Fibroblast of skin of right biceps (primary cell): ENCODE results near the gene PTPRN2.
A peak's percentile ranks its signal among the peaks of the same experiment; 100 is the strongest.
"Not testable (repeated sequence)": the region's sequence is repeated elsewhere in the genome, so short reads cannot be mapped to it uniquely, and the experiment has no call there.

ENCODE experiments used
- DNase-seq: peaks from one replicate; pipeline ENCODE4 v3.0.0-alpha.2; 2013

Gene PTPRN2

GRCh38 chr7:158587162-158588084, at the start of gene PTPRN2:
PTPRN2 (minus strand) TSS chr7:158587823.
- peak; percentile 57 for DNase-seq

DNA sequence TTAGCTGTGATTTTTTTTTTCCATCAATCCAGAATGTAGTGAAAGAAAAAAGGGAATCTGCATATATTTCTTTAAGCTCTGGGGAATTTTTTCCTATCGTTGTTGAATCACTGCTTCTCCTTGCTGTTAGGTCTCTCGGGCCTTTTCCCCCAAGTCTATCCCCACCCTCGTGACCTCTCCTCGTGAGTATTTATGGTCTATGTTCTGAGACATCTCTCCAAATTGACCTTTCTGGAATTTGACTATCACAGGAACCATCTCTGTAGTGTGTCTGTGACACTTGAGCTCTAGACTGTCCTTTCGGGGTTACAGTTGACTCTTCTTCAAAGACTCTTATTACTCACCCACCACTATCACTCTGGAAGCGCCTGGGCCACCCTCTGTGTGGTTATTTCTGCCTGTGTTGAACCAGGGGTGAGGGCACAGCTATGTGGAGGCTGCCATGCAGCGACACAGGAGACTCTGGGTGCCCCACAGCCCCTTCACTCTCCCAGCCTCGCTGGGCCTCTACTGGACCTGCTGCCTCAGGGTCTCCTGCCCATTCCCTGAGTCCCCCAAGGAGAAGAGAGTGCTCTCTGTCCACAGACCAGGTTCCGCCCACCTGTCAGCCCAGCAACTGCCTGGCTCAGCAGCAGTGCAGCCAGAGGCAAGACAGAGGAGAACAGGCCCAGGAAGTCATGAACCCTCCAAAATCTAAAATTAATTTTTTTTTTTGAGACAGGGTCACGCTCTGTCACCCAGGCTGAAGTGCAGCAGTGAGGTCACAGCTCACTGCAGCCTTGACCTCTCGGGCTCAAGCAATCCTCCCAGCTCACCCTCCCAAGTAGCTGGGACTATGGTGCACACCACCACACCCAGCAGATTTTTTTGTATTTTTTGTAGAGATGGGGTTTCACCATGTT, 45.7 kb upstream of the PTPRN2 start:
- DNase-seq: no peak

GRCh38 chr7:158631574-158632195, 44.1 kb upstream of the PTPRN2 start:
- no peak for DNase-seq

DNA sequence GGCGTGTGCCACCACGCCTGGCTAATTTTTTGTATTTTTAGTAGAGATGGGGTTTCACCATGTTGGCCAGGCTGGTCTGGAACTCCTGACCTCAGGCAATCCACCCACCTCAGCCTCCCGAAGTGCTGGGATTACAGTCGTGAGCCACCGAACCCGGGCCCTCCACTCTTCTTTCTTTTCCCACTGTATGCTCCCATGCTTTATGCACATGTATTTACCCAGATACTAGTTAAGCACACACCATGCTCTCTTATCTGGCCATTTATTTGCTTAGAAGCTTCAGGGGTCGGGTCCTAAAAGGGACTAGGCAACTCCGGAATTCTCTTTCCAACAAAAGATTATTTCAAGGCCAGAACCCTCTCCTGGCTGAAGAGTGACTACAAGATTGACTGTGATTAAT, 38.7 kb upstream of the PTPRN2 start:
- DNase-seq: not testable (repeated sequence)

- no peak for DNase-seq
Measured at GRCh38 chr7:158623241-158623640, 35.6 kb upstream of the PTPRN2 start.

- DNase-seq: no peak
Measured at GRCh38 chr7:158620839-158621441, 33.3 kb upstream of the PTPRN2 start.

DNA sequence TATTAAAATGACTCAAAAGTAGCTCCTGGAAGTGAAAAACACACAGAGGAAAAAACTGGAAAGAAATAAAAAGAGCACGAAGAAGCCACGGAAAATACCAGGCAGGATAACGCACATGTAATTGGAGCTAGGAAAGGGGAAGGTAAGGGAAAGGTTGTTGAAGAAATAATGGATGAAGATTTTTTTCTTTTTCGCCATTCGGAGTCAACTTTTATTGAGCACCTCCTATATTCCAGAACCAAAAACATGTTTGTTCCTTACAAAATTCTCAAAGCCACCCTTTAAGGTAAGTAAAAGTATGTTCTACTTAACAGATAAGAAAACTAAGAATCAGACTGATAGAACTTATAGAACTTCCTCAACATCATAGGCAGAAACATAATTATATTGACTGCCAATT, 32.8 kb upstream of the PTPRN2 start:
- no peak for DNase-seq

DNA sequence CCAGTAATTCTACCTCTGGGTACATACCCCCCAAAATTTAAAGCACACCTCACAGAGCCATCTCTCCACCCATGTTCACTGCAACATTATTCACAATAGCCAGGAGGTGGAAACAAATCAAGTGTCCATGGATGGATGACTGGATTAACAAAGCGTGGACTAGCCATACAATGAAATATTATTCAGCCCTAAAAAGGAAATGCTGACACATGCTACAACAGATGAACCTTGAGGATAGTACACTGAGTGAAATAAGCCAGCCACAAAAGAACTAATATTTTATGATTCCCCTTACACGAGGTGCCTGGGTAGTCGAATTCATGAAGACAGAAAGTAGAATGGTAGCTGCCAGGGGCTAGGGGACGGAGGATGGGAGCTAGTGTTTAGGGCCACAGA, 31.1 kb upstream of the PTPRN2 start:
- no peak for DNase-seq

DNA sequence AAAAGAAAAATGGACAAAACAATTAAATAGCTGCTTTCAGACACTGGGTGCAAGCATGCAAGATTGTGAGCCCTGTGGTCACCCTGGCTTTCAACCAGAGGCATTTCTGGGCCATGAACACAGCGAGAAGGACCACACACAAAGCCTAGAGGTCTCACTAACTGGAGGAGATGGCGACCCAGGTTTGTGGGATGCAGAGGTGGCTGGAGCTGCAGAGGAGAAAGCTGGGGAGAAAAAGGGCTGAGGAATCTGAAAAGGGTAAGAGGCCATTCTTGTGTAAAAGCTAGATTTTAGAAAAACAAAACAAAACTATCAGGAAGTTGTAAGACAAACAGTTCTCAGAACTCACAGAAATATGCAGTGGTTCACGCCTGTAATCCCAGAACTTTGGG, 30.1 kb upstream of the PTPRN2 start:
- peak; percentile 53 for DNase-seq

- no peak for DNase-seq
Measured at GRCh38 chr7:158616050-158616449, 28.4 kb upstream of the PTPRN2 start.

GRCh38 chr7:158614700-158615099, 27.1 kb upstream of the PTPRN2 start:
- DNase-seq: peak; percentile 54

DNA sequence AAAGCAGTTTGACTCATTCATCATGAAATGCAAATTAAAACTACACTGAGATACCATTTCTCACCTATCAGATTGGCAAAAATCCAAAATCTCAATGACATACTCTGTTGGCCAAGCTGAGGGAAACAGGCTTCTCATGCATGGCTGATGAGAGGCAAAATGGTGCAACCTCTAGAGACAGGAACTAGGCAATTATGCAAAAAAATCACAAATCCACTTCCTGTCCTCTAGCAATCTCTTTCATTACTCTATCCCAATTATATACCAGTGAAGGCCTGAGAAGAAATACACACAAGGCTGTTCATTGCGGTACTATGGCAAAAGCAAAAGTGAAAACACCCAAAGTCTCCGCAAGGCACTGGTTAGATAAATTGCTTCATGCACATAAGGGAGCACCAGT, 25.9 kb upstream of the PTPRN2 start:
- DNase-seq: no peak

GRCh38 chr7:158612546-158612945, 24.9 kb upstream of the PTPRN2 start:
- no peak for DNase-seq

GRCh38 chr7:158611541-158611940, 23.9 kb upstream of the PTPRN2 start:
- no peak for DNase-seq

DNA sequence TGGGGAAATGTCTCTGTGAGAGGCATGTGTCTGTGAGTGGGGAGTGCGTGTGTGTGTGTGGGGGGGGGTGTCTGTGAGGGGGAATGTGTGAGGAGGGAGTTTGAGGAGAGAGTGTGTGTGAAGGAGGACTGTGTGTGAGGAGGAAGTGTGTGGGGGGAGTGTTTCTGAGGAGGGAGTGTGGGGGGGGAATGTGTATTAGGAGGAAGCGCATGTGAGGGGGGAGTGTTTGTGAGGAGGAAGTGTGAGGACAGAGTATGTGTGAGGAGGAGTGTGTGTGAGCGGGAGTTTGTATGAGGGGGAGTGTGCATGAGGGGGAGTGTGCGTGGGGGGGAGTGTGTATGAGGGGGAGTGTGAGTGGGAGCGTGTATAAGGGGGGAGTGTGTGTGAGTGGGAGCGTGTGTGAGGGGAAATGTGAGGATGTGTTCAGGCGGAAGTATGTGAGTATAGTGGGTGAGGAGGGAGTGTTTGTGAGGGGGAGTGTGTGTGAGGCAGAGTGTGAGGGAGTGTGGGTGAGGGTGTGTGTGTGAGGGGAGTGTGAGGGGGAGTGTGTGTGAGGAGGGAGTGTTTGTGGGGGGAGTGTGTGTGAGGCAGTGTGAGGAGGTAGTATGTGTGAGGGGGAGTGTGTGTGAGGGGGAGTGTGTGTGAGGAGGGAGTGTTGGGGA, 21.8 kb upstream of the PTPRN2 start:
- no peak for DNase-seq

DNA sequence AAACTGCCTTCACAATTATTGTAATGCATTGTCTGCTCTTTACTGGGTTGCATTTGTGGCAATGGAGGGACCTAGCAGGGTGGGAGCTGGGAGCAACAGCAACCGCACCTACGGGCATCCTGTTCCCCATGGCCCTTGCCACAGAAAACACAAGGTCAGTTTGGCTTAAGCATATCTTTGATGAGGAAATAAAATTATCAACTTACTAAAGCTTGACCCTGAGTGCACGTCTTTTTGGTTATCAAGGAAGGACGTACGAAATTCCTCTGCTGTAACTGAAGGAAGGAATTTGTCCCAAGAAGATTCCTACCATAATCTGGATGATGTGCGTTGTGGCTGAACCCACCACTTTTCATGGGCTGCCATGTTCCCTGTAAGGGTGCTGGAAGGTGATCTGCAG, 19.9 kb upstream of the PTPRN2 start:
- no peak for DNase-seq

DNA sequence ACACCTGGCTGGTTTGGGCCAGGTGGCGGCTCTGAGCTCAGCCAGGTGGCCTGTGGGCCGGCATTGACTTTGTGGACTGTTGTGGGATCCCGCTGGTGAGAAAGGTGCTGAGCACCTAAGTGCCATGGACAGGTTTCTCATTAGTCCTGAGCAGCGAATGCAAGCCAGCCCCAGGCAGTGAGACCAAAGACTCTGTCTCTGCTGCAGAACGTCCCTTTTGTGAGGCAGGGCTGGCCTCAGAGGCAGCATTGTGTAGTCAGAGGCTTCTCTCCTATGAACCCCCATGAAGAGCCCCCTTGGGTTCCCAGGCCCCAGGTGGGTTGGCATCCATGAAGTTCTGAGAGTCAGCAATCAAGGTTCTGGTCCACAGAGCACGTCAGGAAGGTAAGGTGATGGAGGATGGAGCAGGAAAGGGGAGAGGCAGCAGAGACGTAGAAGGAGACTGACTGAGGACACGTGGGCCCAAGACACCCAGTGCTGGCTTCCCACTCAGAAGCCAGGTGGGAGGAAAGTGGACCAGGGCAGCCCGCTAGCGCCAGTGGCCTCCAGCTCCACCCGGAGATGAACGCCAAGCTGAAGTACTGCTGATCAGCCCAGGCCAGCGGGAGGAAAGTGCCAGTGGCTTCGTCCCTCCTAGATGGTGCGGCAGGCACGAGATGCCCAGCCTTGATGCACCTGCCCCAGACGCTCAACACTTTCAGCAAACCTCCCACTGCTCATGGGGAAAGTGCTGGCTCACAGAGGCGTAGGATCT, 19.2 kb upstream of the PTPRN2 start:
- DNase-seq: no peak

DNA sequence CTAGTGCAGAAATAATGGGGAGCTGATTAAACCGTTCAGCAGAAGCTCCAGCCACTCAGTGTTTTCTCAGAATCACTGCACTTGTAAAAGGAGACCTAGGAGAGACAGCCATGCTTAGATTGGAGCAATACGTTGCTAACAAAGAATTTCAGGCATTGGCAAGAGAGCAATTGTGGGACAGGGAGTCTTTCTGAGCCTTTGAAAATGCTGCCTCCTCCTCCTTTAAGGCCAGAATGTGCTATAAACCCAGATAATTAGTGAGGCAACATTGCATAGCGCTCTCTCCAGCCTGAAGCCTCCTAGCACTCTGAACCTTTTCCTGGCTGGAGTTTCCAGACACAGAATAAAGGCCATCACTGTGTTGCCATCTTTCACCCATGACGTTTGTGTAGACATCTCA, 18.5 kb upstream of the PTPRN2 start:
- no peak for DNase-seq

DNA sequence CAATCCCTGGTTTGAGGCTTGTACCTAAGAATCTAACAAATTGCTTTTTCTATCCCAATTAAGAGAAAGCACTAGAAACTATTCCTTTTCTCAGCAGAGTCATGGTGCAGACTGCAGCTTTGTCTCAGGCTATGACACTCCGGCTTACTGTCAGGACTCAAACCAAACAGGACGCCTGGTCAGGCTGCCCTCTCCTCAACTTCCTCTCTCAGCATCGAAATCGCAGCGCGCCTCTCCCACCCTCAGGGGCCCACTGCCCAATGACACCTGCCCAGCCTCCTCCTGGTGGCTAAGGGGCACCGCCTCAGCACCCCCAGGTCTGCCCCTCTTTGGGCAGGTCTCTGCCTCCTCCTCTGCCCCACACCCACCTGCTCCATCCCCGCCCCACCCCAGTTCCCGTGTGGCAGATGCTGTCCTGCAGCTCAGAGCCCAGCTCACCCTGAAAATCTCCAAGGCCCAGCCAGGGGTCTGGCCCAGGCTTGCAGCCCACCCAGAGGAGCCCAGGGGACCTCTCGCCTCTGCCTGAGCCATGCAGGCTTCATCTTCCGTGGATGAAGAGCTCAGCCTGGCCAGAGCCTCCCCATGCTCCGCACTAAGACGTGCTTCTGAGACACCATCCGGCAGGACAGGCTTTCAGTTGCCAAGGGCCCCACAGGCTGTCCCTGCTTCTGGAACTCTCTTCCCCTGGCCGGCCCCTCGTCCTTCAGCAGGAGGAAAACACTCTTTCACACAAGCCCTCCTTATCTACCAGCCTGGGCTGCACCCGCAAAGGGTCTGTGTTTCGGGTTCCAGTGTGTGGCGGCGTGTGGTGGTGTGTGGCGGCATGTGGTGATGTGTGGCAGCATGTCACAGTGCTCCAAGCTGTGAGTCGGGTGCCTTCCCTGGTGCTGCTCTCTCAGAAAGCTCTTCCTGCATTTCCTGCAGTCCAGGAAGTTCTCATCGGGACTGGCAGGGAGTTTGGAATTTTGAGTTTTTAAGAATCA, 16.4 kb upstream of the PTPRN2 start:
- DNase-seq: no peak
